GM10847 (cell line): ENCODE data around the gene TRMU.

Experiments used
- POLR2A ChIP-seq: IDR thresholded peaks from 2 replicates; pipeline ENCODE4 v1.6.1; 2011; ENCODE audit not compliant: insufficient read length; ENCODE audit errors: extremely low read depth

The TRMU gene

DNA sequence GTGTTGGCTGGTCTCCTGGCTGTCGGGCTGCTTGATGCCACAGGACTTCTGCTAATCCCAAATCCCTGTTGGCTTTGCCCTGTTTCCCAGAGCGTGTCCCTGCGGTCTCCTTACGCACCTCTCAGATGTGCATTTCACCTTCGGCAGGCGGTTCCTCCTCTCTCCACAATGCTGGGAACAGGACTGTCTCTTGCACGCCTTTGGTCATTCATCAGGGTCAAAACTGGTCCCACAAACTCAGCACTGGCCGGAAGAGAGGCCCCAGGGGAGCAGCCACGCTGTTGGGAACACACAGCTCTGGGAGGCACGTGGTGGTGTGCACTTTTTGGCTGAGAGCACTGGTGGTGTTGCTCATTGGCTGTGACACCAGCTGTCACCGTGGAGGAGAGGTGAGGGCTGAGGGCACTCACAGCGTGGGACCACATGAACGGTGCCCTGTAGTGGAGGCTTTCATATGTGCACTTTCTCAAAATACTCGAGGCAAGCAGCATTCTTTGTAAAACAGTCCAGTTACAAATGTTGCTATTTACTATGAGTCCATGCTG, 15.3 kb upstream of the TRMU start:
- TF ChIP-seq POLR2A, result no peak

DNA sequence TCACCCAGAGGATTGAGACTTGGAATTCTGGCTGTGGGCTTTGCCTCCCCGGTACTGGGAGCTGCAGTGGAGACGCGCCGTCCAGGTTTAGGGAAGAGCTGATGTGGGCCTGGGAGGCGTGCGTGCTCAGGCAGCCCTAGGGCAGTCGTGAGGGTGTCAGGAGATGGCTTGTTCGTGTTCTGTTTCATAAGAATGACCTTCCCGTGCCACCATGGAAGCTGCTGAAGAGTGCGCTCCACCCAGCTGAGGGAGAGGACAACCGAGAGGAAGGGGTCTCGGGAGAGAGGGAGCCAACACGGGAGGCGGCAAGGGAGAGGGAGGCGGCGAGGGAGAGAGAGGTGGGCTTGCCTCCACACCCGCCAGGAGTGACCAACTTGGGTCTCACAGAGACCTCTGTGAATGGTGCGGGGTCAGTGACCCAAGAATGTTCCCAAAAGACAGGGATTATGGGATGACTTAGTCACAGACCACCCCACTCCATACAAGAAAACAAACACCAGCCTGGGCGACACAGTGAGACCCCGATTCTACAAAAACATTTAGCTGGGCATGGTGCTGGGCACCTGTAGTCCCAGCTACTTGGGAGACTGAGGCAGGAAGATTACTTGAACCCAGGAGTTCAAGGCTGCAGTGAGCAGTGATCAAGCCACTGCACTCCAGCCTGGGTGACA, 14.7 kb upstream of the TRMU start:
- no peak for TF ChIP-seq POLR2A

DNA sequence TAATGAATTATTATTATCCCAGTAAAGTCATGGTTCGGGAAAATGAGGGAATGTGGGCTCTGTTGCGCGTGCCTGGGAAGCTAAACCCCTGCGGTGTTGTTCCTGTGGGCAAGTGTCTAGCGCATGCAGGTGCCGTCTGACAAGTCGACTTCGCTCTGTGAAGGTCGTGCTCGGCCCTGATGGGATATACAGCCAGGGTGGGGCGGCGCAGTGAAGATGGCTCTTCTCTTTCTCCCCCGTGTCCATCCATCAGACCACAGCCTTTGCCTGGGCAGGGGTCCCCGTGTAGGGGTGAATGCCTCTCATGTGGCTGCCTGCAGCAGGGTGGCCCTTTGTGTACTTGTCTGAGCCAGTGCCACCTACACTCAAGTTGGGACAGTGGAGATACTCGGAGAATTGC, 12.8 kb upstream of the TRMU start:
- TF ChIP-seq POLR2A, result no peak

DNA sequence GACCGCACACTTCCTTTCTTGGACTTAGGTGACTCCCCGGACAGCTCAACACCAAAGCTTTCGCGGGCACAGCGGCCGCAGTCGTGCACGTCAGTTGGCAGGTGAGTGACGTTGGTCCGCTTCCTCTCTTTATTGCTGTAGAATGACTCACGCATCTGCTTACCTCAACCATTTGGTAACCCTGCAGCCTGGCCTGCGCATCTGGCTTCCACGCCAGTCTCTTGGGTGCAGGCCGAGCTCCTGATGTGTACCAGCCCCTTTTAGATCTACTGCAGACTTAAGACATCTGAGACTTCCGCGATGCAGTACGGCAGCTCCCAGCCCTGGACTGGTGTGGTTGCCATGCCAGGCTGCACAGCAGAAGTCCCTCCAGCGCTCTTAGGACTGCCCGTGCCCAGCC, 12.4 kb upstream of the TRMU start:
- no peak for TF ChIP-seq POLR2A

DNA sequence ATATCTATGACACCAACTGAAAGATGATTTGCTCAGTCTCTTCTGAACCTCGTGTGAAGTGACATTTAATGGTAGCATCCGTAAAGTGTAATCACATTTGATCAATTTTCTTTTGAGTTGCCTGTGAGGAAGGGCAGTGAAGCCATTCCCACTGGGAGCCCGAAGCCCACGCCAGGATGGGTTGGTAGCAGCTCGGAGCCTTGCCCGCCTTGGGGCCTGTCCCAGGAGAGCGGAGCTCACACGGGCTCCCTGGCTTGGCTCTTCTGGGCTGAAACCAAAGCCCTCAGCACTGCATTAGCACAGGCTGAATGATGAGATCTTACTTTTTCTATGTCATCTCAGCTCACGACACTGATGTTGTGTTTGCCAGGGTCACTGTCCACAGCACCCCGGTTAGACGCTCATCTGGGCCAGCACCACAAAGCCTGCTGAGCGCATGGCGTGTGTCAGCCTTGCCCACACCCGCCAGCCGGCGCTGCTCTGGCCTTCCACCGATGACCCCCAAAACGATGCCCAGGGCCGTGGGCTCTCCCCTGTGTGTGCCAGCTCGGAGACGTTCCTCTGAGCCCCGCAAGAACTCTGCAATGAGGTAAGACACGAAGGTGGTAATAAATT, 9.3 kb upstream of the TRMU start:
- TF ChIP-seq POLR2A, result no peak

DNA sequence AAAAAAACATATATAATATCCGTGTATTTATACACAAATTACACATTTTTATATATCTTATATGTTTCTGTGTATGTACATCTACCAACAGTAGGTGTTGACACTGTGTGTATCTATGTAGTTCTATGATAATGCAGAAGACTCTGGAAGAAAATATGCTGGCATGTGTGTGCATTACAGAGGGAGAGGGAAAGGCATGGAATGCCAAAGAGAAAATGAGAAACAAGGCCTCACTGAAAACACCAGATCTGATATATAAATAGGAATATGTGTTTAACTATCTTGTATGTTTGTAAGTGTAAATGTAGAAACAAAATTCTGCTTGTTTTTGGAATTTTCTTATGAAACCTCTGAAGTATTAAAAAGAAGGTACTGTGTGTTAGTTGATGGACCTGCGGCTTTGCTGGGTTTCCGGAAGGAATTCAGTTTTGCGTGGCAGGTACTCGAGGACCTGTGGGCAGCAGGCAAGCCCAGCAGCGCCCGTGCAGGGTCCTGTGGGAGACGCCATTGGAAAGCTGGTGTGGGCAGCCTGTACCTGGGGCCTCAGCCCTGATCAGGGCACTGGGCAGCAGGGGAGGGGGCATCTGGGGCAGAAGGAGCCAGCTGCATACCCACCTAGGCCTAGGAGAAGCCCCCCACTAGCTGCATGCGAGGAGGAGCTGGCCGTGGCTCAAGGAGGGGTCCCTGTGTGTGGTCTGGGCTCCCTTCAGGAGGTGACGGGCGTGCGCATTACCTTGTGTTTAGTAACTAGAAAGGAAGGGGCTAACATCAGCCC, 7.6 kb upstream of the TRMU start:
- TF ChIP-seq POLR2A, result no peak

DNA sequence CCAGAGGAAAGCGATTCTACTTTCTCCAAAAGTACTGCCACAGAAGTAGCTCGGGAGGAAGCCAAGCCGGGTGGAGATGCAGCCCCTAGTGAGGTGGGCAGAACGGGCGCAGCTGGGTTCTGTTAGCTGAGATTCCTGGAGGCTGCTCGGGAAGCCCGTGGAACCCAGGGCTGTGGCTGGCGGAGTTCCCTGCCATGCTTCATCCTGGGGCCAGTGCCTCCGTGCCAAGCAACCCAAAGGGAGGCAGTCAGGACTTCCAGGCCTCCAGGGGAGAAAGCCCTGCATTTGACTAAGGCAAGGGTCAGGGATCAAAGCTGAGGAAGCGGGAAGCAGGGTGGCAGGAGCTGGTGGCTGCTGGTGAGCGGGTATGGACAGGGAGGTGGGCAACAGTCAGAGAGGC, 6.7 kb upstream of the TRMU start:
- TF ChIP-seq POLR2A, result no peak

DNA sequence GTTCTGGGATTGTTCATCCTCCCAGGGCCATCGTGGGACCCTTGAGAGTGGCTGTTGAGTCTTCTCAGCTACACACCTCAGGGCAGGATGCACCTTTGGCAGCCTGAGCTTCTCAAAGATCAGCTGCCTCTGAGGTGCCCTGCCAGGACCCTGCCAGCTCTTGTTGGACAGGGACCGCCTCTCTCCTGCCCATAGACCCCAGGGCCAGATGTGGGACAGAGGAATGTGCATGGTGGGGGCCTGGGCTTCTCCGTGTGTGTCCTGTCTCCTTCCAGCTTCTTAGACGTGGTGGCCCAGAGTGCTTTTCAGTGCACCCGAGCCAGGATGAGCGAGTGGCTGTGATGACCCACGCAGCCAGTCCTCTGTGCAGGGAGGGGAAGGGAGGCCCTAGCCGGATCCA, 5.9 kb upstream of the TRMU start:
- no peak for TF ChIP-seq POLR2A

DNA sequence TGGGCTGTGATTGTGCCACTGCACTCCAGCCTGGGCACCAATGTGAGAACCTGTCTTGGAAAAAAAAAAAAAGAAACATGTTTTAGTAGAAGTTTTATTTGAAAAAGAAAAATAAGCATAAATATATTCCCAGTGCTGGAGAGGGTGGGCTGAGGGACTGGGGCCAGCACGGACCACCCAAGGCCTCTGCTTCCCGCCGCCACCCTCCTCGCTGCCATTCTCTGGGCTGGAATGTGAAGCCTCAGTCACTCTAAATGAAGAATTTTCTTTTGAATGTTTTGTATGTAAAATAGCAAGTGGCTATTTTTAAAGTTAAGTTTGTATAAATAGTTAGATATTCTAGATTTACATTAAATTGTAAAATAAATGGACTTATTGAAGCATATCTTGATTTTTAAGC, 5.1 kb upstream of the TRMU start:
- no peak for TF ChIP-seq POLR2A

DNA sequence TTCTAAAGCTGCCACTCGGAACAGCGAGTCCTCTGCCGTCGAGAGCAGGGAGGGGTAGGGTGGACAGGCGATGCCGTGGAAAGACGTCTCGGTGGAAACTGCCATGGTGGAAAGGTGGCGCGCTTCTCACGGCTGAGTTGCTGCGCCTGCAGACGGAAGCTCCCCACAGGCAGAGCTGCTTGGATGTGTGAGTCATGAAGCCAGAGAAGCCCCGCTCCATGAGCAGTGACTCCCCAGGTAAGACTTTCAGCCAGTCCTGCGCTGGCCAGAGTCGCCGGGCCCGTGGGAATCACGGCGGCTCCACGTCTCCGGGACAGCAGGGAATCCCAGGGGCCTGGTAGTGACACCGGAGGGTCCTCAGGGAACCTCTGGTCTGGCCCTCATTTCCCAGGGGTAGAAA, 4.0 kb upstream of the TRMU start:
- TF ChIP-seq POLR2A, result no peak

DNA sequence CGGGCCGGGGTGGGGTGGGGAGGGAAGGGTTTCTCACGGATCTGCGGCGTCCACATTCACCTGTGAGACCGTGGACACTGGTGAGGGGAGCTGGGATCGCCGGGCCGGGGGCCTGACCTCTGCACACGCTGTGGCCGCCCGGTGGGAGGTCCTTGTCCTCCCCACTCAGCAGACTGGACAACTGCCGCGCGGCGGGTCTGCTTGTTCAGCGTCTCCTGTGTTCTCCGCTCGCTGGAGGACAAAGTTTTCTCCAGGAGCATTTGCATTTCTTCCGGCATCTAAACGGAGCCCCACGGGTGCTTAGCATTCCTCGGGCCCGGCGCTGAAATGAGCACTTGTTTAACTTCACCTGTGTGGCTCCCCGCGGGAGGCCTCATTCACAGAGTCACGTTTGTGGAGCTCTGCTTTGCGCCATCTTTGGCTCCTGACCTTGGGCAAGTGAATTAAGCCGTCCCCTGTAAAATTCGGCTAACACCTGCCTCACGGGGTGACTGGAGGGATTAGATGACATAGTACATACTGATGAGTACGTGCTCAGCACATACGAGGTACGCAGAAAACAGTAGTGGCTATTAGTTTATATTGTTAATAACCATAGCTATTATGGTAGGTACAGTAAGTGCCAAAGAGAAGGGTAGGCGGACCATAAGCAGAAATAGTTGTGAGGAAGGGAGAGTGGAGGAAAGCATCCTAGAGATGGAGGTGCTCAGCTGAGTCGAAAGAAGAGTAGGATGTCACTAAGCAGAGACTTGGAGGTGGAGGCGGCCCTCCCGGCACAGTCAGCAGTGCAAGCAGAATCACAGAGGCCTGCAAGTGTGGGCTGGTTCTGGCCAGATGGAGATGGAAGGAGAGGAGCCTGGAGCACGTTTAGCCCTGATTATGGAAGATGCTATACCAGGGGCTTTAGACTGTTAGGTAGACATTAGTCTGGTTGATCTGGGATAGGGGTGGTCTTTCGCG, 885 bp downstream of the TRMU start:
- no peak for TF ChIP-seq POLR2A

DNA sequence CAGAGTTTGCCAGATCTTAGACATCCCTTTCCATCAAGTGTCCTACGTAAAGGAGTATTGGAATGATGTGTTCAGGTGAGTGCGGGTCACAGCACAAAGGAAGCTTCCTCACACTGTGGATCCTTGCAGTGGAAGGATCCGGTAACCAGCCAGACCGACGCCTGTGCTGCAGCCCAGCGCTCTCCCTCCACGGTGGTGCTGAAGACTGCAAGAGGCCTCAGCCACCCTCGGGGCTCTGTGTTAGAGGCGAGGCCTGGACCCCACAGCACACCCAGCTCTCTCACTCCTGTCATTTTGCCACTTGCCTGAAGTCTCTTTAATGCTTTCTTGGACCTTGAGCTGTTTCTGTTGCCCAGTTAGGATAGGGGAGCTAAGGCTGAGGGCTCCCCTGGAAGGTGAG, 2.4 kb downstream of the TRMU start:
- TF ChIP-seq POLR2A, result no peak

DNA sequence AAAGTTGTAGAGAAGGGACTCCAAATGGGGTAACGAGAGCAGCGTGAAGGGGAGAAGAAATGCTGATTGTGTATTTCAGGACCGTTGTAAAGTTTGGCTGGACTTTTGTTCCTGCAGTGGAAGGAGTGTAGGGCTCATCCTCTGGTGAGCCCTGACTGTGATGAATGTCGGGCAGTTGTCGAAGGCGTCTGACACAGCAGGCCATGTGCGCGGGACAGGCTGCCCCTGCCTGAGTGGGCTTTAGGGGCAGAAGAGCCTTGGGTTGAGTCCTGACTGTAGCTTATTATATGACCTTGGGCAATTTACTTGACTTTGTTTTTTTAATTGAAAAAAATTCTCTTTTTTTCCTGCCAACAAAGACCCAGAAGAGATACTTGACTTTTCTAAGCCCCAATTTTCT, 3.1 kb downstream of the TRMU start:
- no peak for TF ChIP-seq POLR2A

DNA sequence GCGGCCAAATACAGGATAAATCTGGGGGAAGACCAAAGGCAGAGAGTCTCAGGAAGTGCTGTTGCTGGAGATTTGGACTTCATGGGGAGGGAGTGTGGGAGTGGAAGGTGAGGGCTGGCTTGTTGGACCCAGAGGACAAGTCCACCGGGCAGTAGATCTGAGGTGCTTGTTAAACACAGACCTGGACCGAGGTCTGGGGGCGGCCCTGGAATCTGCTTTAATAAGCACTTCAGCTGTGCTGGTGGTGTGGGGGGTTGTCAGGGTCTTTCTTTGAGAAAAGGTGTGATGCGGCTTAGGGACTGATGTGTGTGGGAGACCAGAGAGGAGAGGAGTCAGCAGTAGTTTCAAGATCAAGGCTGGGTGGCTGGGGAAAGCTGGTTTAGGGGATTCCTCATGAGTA, 4.4 kb downstream of the TRMU start:
- no peak for TF ChIP-seq POLR2A

DNA sequence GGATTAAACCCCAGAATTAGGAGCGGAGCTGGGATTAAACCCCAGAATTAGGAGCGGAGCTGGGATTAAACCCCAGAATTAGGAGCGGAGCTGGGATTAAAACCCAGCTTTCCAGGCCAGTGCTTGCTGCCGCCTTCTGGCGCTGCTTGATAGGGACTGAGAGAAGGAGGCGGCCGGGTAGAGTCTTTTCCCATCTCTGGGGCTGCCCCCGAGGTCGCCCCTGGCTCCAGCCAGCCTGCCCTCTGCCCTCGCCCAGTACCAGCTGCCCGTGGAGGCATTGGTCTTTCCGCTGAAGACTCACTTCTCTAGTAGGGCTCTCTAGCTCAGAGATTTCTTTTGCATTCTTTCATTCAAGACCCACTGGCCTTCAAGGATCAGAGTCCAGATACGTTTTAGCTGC, 5.2 kb downstream of the TRMU start:
- TF ChIP-seq POLR2A, result no peak
